H54 (cell line): ENCODE measurements around the gene MSRB3.
A peak's percentile ranks its signal among the peaks of the same experiment; 100 is the strongest.

Experiments
- DNase-seq: peaks from one replicate; pipeline ENCODE4 v3.0.0; 2011; ENCODE audit warnings: low spot score, mixed read lengths; ENCODE audit not compliant: insufficient read length
- FAIRE-seq: peaks from 3 replicates; lab custom pipeline; 2011; peaks lifted over from hg19 to GRCh38; lab: Jason Lieb, UNC
- POLR2A ChIP-seq: IDR thresholded peaks from 2 replicates; pipeline ENCODE4 v1.6.1; 2011; ENCODE audit warnings: low read depth, mild to moderate bottlenecking, low read length

The MSRB3 gene

GRCh38 chr12:65278576-65279368 lies at the start of gene MSRB3:
TSS of gene MSRB3 (plus strand) at chr12:65278683. CDS start at chr12:65308580, 29,897 bp downstream.
- FAIRE-seq (peak; percentile 33), DNase-seq (peak; percentile 75)
- peak; percentile 24; the same call in 1 of the 2 replicates for TF ChIP-seq POLR2A

- peak; percentile 97 for FAIRE-seq
- TF ChIP-seq POLR2A = no peak
- DNase-seq = no peak
Observed at GRCh38 chr12:65229441-65229840, 49.0 kb upstream of the MSRB3 start.

GRCh38 chr12:65232476-65233077 lies 45.9 kb upstream of the MSRB3 start:
- FAIRE-seq = peak; percentile 72
- no peak for DNase-seq
- no peak for TF ChIP-seq POLR2A

- TF ChIP-seq POLR2A = no peak
- FAIRE-seq = no peak
Observed at GRCh38 chr12:65237153-65237552, 41.3 kb upstream of the MSRB3 start.

GRCh38 chr12:65238609-65239008 lies 39.9 kb upstream of the MSRB3 start:
- no peak for FAIRE-seq
- no peak for TF ChIP-seq POLR2A
- DNase-seq = no peak

More at GRCh38 chr12:65237153-65237552, 41.3 kb upstream of the MSRB3 start:
- no peak for DNase-seq

- FAIRE-seq (no peak), DNase-seq (no peak)
- TF ChIP-seq POLR2A = no peak
Observed at GRCh38 chr12:65248656-65249633, 29.5 kb upstream of the MSRB3 start.

DNA sequence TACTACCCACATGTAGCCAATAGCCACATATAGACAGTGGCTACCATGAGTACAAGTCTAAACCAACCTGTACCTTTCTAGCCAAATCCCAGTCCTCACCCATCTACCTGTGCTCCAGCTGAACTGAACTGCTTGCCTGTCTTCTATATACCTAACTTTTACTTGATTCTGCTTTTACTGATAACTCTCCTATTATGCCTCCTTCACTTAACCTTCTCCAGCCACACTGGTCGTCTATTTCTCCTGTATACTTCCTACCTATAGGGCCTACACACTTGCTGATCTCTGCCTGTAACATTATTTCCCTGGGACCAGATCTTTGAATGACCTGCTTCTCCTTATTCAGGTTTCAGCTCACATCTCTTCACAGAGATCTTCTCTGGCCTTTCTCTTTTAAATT lies 26.0 kb upstream of the MSRB3 start:
- DNase-seq = no peak
- no peak for TF ChIP-seq POLR2A
- no peak for FAIRE-seq

GRCh38 chr12:65257986-65258385 lies 20.5 kb upstream of the MSRB3 start:
- TF ChIP-seq POLR2A = no peak
- FAIRE-seq (no peak), DNase-seq (no peak)

DNA sequence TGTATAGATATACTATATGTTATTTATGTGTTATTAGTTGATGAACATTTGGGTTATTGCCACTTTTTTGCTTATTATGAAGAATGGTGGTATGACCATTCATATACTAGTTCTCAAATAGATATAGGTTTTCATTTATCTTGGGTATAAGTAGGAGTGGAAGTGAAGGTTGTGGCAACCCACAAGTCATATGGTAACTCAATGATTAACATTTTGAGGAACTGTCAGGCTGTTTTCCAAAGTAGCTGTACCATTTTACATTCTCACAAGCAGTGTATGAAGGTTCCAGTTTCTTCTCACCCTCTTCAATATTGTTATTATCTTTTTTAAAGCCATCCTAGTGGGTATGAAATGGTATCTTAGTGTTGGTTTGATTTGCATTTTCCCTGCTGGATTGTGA lies 19.0 kb upstream of the MSRB3 start:
- FAIRE-seq (no peak), DNase-seq (no peak)
- no peak for TF ChIP-seq POLR2A

- TF ChIP-seq POLR2A = no peak
- no peak for DNase-seq
- no peak for FAIRE-seq
Observed at GRCh38 chr12:65263777-65264176, 14.7 kb upstream of the MSRB3 start.

- DNase-seq (no peak), FAIRE-seq (no peak)
- no peak for TF ChIP-seq POLR2A
Observed at GRCh38 chr12:65266408-65266807, 12.1 kb upstream of the MSRB3 start.

- FAIRE-seq (peak; percentile 87), DNase-seq (no peak)
- TF ChIP-seq POLR2A = no peak
Observed at GRCh38 chr12:65269603-65270002, 8.9 kb upstream of the MSRB3 start.

GRCh38 chr12:65274602-65275272 lies 3.7 kb upstream of the MSRB3 start:
- FAIRE-seq (no peak), DNase-seq (no peak)
- TF ChIP-seq POLR2A = no peak
